Measurements from ENCODE around the gene FAM219B. TPM values are rescaled to one million over a fixed set of nuclear protein-coding genes. Genes with fewer than 3 reads are reported as not detected.
A peak's percentile ranks its signal among the peaks of the same experiment; 100 is the strongest.

The FAM219B gene
- total and polyA plus RNA-seq, 2 donors (not counting 1 experiment from before 2014, with no cell fraction given), result 80.2 to 109 TPM

- Histone ChIP-seq H2AFZ (ENCODE audit: insufficient read depth, low read depth, low read length, poor library complexity, severe bottlenecking) (no peak overlapping the region), H3K9ac (ENCODE audit: low read length) (peak overlapping the region; percentile 26), H3K4me2 (replicated peaks; ENCODE audit: low read depth, low read length, poor library complexity, severe bottlenecking) (peak overlapping the region; percentile 55), H3K4me1 (ENCODE audit: control insufficient read depth in 2 of 2, insufficient read depth in 2 of 2, low read length in 2 of 2) (peaks cover 50 to 65% of the 10 kb centered on the region in 2 donors), H3K79me2 (ENCODE audit: control insufficient read depth, insufficient read depth, low read length) (peaks cover 82% of the 10 kb centered on the region), H3K36me3 (replicated peaks in 1 of 2; ENCODE audit: control extremely low read depth in 1 of 2, control insufficient read depth in 1 of 2, extremely low read depth in 1 of 2, insufficient read depth in 2 of 2, low read length in 1 of 2) (peaks cover 0 to 18% of the 10 kb centered on the region in 2 experiments), H4K20me1 (ENCODE audit: control insufficient read depth, insufficient read depth, low read length, poor library complexity, severe bottlenecking) (peaks cover 68% of the 10 kb centered on the region), H3K27ac (ENCODE audit: low read length in 2 of 2) (peak overlapping the region; percentile 41 to 68), H3K9me3 (ENCODE audit: control extremely low read depth in 1 of 3, control insufficient read depth in 2 of 3, insufficient read depth in 1 of 3, low read length in 2 of 3) (no peaks in the 10 kb centered on the region), H3K4me3 (ENCODE audit: control extremely low read depth in 1 of 5, extremely low read depth in 1 of 5, insufficient read depth in 1 of 5, low read depth in 2 of 5, low read length in 4 of 5) (peak overlapping the region in 1 of 5 experiments; percentile 12), H3K27me3 (replicated peaks in 1 of 4; ENCODE audit: control extremely low read depth in 1 of 4, control insufficient read depth in 3 of 4, insufficient read depth in 4 of 4, low read length in 3 of 4) (no peaks in the 10 kb centered on the region)
- intact Hi-C loops (cut with micrococcal nuclease), result no loop called here
- Mint-ChIP-seq H3K27me3 (no peaks in the 10 kb centered on the region), H3K4me1 (peaks cover 70% of the 10 kb centered on the region), H3K9me3 (ENCODE audit: insufficient read depth) (no peaks in the 10 kb centered on the region), H3K4me3 (peak overlapping the region; percentile 75), H3K27ac (peak overlapping the region; percentile 70)
- POLR2A ChIA-PET, result interaction anchor here (0.6 to 1.2 kb wide), 4 partner anchors 10 to 92 kb away, joined by 3 to 5 read pairs (median 4); partner anchors contain the start of gene ULK3
- no peak for TF ChIP-seq EZH2 (IDR thresholded peaks at IDR 0.05; ENCODE audit: borderline replicate concordance, insufficient read depth, low read depth, low read length, poor library complexity, severe bottlenecking)
- TF ChIP-seq, protein P1, sequence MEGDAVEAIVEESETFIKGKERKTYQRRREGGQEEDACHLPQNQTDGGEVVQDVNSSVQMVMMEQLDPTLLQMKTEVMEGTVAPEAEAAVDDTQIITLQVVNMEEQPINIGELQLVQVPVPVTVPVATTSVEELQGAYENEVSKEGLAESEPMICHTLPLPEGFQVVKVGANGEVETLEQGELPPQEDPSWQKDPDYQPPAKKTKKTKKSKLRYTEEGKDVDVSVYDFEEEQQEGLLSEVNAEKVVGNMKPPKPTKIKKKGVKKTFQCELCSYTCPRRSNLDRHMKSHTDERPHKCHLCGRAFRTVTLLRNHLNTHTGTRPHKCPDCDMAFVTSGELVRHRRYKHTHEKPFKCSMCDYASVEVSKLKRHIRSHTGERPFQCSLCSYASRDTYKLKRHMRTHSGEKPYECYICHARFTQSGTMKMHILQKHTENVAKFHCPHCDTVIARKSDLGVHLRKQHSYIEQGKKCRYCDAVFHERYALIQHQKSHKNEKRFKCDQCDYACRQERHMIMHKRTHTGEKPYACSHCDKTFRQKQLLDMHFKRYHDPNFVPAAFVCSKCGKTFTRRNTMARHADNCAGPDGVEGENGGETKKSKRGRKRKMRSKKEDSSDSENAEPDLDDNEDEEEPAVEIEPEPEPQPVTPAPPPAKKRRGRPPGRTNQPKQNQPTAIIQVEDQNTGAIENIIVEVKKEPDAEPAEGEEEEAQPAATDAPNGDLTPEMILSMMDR (IDR thresholded peaks at IDR 0.05), result no peak
- DNase-seq (peak; percentile 63), ATAC-seq (ENCODE audit: low read depth) (no peak)
- 14% methylated on average over 5 of the region's 6 CpGs for WGBS (ENCODE audit: insufficient coverage)
- CTCF ChIA-PET, result interaction anchor here (0.7 to 7.3 kb wide), 9 partner anchors 11 to 101 kb away, joined by 3 to 40 read pairs (median 3); partner anchors contain the start of gene ULK3
Measured at GRCh38 chr15:74869726-74870407, 36.8 kb downstream of the FAM219B start.

- Histone ChIP-seq H3K4me2 (replicated peaks; ENCODE audit: low read depth, low read length, poor library complexity, severe bottlenecking) (peak overlapping the region; percentile 55), H4K20me1 (ENCODE audit: control insufficient read depth, insufficient read depth, low read length, poor library complexity, severe bottlenecking) (peaks cover 73% of the 10 kb centered on the region), H3K36me3 (replicated peaks in 1 of 2; ENCODE audit: control extremely low read depth in 1 of 2, control insufficient read depth in 1 of 2, extremely low read depth in 1 of 2, insufficient read depth in 2 of 2, low read length in 1 of 2) (peaks cover 0 to 18% of the 10 kb centered on the region in 2 experiments), H3K27ac (ENCODE audit: low read length in 2 of 2) (peak overlapping the region; percentile 11 to 68), H3K4me1 (ENCODE audit: control insufficient read depth in 2 of 2, insufficient read depth in 2 of 2, low read length in 2 of 2) (peaks cover 50 to 65% of the 10 kb centered on the region in 2 donors), H3K79me2 (ENCODE audit: control insufficient read depth, insufficient read depth, low read length) (peaks cover 87% of the 10 kb centered on the region), H3K4me3 (ENCODE audit: control extremely low read depth in 1 of 5, extremely low read depth in 1 of 5, insufficient read depth in 1 of 5, low read depth in 2 of 5, low read length in 4 of 5) (no peak overlapping the region), H3K9ac (ENCODE audit: low read length) (no peak overlapping the region), H2AFZ (ENCODE audit: insufficient read depth, low read depth, low read length, poor library complexity, severe bottlenecking) (no peak overlapping the region), H3K27me3 (replicated peaks in 1 of 4; ENCODE audit: control extremely low read depth in 1 of 4, control insufficient read depth in 3 of 4, insufficient read depth in 4 of 4, low read length in 3 of 4) (no peaks in the 10 kb centered on the region), H3K9me3 (ENCODE audit: control extremely low read depth in 1 of 3, control insufficient read depth in 2 of 3, insufficient read depth in 1 of 3, low read length in 2 of 3) (no peaks in the 10 kb centered on the region)
- peak overlapping the region; percentile 75 for H3K4me3 Mint-ChIP-seq
- intact Hi-C loops (cut with micrococcal nuclease), result no loop called here
- H3K27me3 Mint-ChIP-seq, result no peaks in the 10 kb centered on the region
- ChIA-PET CTCF (interaction anchor here (0.5 to 7.3 kb wide), 6 partner anchors 10 to 100 kb away, joined by 3 to 40 read pairs (median 6); no protein-coding TSS in a partner anchor), POLR2A (interaction anchor here (0.6 to 1.2 kb wide), 4 partner anchors 10 to 27 kb away, joined by 3 to 7 read pairs (median 4); partner anchors contain the start of gene ULK3)
- peak overlapping the region; percentile 70 for H3K27ac Mint-ChIP-seq
- TF ChIP-seq, protein P1 (IDR thresholded peaks at IDR 0.05), result no peak
- TF ChIP-seq EZH2 (IDR thresholded peaks at IDR 0.05; ENCODE audit: borderline replicate concordance, insufficient read depth, low read depth, low read length, poor library complexity, severe bottlenecking), result no peak
- DNase-seq (no peak), ATAC-seq (ENCODE audit: low read depth) (no peak)
- H3K4me1 Mint-ChIP-seq, result peaks cover 73% of the 10 kb centered on the region
- no peaks in the 10 kb centered on the region for H3K9me3 Mint-ChIP-seq (ENCODE audit: insufficient read depth)
Measured at GRCh38 chr15:74869372-74869725, 37.3 kb downstream of the FAM219B start.

Measured in B cell (primary cell).